ENCODE data around the gene RSF1.

The RSF1 gene

DNA sequence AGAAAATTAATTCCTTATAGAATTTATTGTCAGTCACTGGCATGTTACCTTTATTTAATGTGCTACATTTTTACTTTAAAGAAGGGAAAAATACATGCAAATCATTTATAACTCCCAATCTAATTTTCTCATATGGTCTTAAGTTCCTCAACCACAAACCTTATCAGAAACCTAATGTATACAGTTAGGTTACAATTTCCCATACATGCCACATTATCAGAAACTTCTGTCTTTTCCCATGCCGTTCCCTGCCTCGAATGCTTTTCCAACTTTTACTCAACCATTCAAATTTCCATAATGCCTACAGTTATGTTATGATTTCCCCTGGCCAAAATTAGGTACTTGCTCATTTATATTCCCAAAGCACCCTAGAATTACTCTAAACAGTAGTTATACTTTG, 13.5 kb downstream of the RSF1 start:
- no peak for DNase-seq

GRCh38 chr11:77806415-77806814, 14.1 kb downstream of the RSF1 start:
- no peak for DNase-seq

- DNase-seq = no peak
Measured at GRCh38 chr11:77801477-77801876, 19.0 kb downstream of the RSF1 start.

- no peak for DNase-seq
Measured at GRCh38 chr11:77800449-77800848, 20.1 kb downstream of the RSF1 start.

DNA sequence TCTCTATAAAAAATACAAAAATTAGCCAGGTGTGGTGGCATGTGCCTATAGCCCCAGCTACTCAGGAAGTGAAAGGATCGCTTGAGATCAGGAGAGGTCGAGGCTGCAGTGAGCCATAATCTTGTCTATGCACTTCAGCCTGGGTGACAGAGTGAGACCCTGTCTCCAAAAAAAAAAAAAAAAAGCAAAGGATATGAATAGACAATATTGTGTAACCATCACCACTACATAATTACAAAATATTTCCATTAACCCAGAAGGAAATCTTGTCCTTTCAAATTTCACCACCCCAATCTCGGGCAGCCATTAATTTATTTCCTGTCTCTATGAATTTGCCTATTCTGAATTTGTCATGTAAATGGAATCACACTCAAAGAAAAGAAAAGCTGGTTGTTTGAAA, 21.2 kb downstream of the RSF1 start:
- no peak for DNase-seq

DNA sequence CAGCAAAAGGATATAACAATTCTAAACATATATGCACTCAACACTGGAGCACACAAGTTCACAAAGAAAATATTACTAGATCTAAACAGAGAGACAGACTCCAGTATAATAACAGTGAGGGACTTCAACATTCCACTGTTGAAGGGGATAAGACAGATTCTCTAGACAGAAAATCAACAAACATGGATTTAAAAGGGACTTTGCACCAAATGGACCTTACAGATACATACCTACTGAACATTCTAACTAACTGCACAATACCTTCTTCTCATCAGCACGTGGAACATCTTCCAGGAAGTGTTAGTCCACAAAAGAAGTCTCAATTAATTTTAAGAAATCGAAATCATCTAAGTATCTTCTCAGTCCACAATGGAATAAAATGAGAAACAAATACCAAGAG, 26.6 kb downstream of the RSF1 start:
- no peak for DNase-seq

GRCh38 chr11:77791301-77791700, 29.2 kb downstream of the RSF1 start:
- DNase-seq = no peak

GRCh38 chr11:77789731-77790476, 30.6 kb downstream of the RSF1 start:
- no peak for DNase-seq

DNA sequence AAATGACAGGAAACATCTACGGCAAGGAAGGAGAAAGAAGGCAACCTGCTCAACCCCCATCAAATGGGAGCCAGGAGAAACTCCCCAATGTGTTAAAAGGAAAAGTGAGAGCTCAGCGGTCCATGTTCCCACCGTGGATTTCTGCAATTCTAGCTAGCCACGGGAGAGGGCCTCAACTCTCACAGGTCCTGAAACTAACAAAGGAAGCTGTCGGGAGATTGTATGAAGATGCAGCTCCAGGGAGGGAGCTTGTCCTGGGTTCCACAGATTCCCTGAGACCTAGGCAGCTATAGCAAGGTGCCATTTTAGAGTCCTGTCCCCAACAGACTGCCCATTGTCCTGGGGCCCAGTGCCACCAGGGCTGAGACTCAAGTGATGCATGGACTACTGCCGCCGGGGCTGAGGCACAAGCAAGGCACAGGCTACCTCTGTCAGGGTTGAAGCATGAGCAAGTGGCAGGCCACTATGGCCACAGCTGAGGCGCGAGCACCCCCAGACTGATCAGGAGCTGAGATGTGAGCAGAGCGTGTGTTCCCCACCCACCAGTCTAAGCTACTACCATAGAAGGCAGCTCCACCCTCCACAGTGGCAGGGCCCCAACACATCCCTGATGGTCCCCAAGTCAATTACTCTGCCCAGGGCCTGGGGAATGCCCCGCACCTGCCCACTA, 31.3 kb downstream of the RSF1 start:
- no peak for DNase-seq

- no peak for DNase-seq
Measured at GRCh38 chr11:77784572-77784971, 36.0 kb downstream of the RSF1 start.

DNA sequence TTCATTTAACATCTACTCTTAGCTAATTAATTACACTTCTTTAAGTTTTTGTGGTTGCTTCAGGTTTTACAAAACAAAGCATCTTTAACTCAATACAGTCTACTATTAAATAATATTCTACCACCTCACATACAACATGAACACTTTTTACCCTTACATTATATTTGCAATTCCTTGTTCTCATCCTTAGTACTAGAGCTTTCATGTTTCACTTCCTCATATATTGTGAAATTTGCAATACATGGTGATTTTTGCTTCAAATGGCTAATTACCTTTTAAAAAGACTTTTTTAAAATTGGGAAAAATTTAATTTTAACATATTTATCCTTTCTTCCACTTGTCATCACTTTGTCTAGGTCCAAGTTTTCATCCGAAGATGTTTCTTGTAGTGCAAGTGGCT, 37.5 kb downstream of the RSF1 start:
- DNase-seq = no peak

- no peak for DNase-seq
Measured at GRCh38 chr11:77779935-77780334, 40.6 kb downstream of the RSF1 start.

GRCh38 chr11:77778549-77778948, 42.0 kb downstream of the RSF1 start:
- no peak for DNase-seq

- DNase-seq = no peak
Measured at GRCh38 chr11:77778118-77778517, 42.4 kb downstream of the RSF1 start.

DNA sequence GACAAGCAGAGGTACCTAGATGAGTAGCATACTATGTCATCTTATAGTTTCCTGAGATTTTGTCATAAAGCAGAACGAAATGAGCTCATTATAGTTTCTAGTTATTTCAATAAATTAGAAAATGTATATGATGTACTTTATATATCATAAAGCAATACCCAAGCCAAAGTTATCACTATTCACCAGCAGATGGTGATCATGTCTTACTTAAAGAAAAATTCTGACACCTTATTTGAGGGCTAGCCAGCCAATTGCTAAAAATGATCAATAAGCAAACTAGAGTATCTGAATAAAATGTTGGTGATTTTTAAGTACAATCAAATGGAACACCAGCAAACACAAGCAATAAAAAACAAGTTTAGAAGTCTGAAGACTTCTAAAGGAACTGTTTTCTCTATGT, 44.1 kb downstream of the RSF1 start:
- no peak for DNase-seq

DNA sequence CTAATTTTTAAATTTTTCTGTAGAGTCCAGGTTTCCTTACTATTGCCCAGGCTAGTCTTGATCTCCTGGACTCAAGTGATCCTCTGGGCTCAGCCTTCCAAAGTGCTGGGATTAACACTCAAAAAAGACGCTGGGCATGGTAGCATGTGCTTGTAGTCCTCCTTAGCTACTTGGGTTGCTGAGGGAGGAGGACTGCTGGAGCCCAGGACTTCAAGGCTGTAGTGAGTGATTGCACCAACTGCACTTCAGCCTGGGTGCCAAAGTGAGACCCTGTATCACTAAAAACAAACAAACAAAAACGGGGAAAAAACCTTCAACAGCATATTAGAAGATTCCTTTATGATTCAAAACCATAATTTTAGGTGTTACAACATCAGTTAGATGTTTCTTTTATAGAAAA, 44.6 kb downstream of the RSF1 start:
- DNase-seq = no peak

- DNase-seq = no peak
Measured at GRCh38 chr11:77771135-77771534, 49.4 kb downstream of the RSF1 start.

- DNase-seq = no peak
Measured at GRCh38 chr11:77770629-77771028, 49.9 kb downstream of the RSF1 start.

- DNase-seq = no peak
Measured at GRCh38 chr11:77762426-77762825, 58.1 kb downstream of the RSF1 start.

DNA sequence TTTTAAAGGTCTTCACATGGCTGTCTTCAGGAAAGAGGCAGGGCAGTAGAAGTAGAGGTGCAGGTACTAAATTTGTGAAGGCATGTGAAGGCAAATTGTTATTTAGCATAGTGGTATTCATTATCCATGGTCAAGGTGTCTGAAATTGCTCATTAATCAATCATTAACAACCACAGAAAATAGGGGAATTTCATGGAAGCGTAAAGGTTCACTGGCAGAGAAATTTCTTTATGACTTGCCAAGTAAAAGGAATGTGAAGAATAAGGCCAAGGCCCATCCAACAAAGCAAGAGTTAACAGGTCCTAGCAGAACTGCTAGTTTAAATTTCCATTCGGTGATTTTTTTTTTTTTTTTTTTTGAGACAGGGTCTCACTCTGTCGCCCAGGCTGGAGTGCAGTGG, 59.0 kb downstream of the RSF1 start:
- DNase-seq = no peak

- no peak for DNase-seq
Measured at GRCh38 chr11:77758331-77758730, 62.2 kb downstream of the RSF1 start.

- DNase-seq = no peak
Measured at GRCh38 chr11:77753230-77753629, 67.3 kb downstream of the RSF1 start.

GRCh38 chr11:77752516-77752915, 68.0 kb downstream of the RSF1 start:
- DNase-seq = no peak

GRCh38 chr11:77750394-77751156, 69.9 kb downstream of the RSF1 start:
- no peak for DNase-seq
